K562 (cell line): Measurements from ENCODE around the gene FAM200A. TPM values are rescaled to one million over a fixed set of nuclear protein-coding genes. Genes with fewer than 3 reads are reported as not detected.

ENCODE experiments used
- ARID2 ChIP-seq: fragments of 450-650 bp; IDR thresholded peaks from 2 replicates; pipeline ENCODE4 v1.6.1; 2017; ENCODE audit warnings: antibody characterized with exemption, mild to moderate bottlenecking
- BHLHE40 ChIP-seq: IDR thresholded peaks from 2 replicates; pipeline ENCODE4 v1.6.1; 2011; ENCODE audit warnings: low read length, improper control_type of control experiment
- C11orf30 ChIP-seq: fragments of 450-650 bp; IDR thresholded peaks from 2 replicates; pipeline ENCODE4 v1.6.1; 2016; ENCODE audit warnings: low read depth, mild to moderate bottlenecking
- CBFA2T2 ChIP-seq: fragments of 450-650 bp; conservative IDR thresholded peaks from 2 replicates; pipeline ENCODE4 v1.6.1; 2017; ENCODE audit warnings: mild to moderate bottlenecking
- DNMT1 ChIP-seq: fragments of 450-650 bp; IDR thresholded peaks from 2 replicates; pipeline ENCODE4 v1.6.1; 2016; ENCODE audit warnings: antibody characterized with exemption, mild to moderate bottlenecking
- ERF ChIP-seq: fragments of 450-650 bp; formaldehyde crosslinking; IDR thresholded peaks from 2 replicates; pipeline ENCODE4 v1.4.0; 2020; ENCODE audit warnings: mild to moderate bottlenecking, mixed read lengths
- ETV1 ChIP-seq: fragments of 450-650 bp; conservative IDR thresholded peaks from 2 replicates; pipeline ENCODE4 v1.6.1; 2016; ENCODE audit warnings: missing genetic modification characterization, control low read depth, low read depth, missing compliant biosample characterization
- HDAC1 ChIP-seq, 2 experiments: fragments of 450-650 bp; IDR thresholded peaks; 2 replicates each; pipeline ENCODE4 v1.6.1; 2016 to 2017; ENCODE audit warnings: inconsistent platforms in 1 of 2, mild to moderate bottlenecking in 1 of 2, moderate library complexity in 1 of 2
- HOMEZ ChIP-seq: fragments of 250-450 bp; sonication (Bioruptor Pico); IDR thresholded peaks from 2 replicates; pipeline ENCODE4 v1.4.0; 2020; ENCODE audit warnings: mild to moderate bottlenecking, moderate library complexity
- KLF13 ChIP-seq: fragments of 450-650 bp; IDR thresholded peaks from 2 replicates; pipeline ENCODE4 v1.6.1; 2016; ENCODE audit warnings: missing genetic modification characterization, low read depth, mild to moderate bottlenecking, missing compliant biosample characterization, moderate library complexity, borderline replicate concordance
- LCOR ChIP-seq: sonication (generic); formaldehyde crosslinking; IDR thresholded peaks from 2 replicates; pipeline ENCODE4 v1.8.0; 2022; ENCODE audit warnings: mild to moderate bottlenecking, missing genetic modification reagents
- MTF1 ChIP-seq: fragments of 250-450 bp; sonication (Bioruptor Pico); IDR thresholded peaks from 2 replicates; pipeline ENCODE4 v1.9.0; 2021; ENCODE audit warnings: moderate library complexity, mild to moderate bottlenecking, inconsistent platforms, borderline replicate concordance
- SIRT6 ChIP-seq: IDR thresholded peaks from one replicate; pipeline ENCODE4 v1.6.1; 2012; ENCODE audit warnings: low read depth, mild to moderate bottlenecking, control low read depth, inconsistent platforms, low read length, moderate library complexity
- TAF1 ChIP-seq: IDR thresholded peaks from 2 replicates; pipeline ENCODE4 v1.6.1; 2011; ENCODE audit warnings: mild to moderate bottlenecking, low read length, moderate library complexity; ENCODE audit not compliant: insufficient read depth, control insufficient read depth, severe bottlenecking; ENCODE audit errors: extremely low read depth
- TAF15 ChIP-seq: fragments of 200-400 bp; formaldehyde crosslinking; IDR thresholded peaks from 2 replicates; pipeline ENCODE4 v1.6.1; 2017; ENCODE audit warnings: mild to moderate bottlenecking, low read depth, low read length, moderate library complexity
- TEAD4 ChIP-seq, 2 experiments: sonication (generic) in 1 of 2; formaldehyde crosslinking in 1 of 2; IDR thresholded peaks; 2 replicates each; pipeline versions ENCODE4 v1.6.1 to v1.8.0; 2012 to 2022; ENCODE audit warnings: borderline replicate concordance in 1 of 2, inconsistent platforms in 1 of 2, low read length in 1 of 2, mild to moderate bottlenecking in 1 of 2, missing genetic modification reagents in 1 of 2
- TGIF2 ChIP-seq: sonication (generic); formaldehyde crosslinking; IDR thresholded peaks from 2 replicates; pipeline ENCODE4 v1.8.1; 2022; ENCODE audit warnings: mild to moderate bottlenecking, missing genetic modification reagents, moderate library complexity
- TRIM24 ChIP-seq, 2 experiments: fragments of 450-650 bp; IDR thresholded peaks; 2 replicates each; pipeline ENCODE4 v1.6.1; 2016
- ZNF175 ChIP-seq: fragments of 200-800 bp; sonication (Bioruptor generic); IDR thresholded peaks from 2 replicates; pipeline ENCODE4 v1.6.1; 2016; ENCODE audit warnings: low read depth, mild to moderate bottlenecking, missing genetic modification characterization, missing compliant biosample characterization
- ZNF324 ChIP-seq: fragments of 250-450 bp; sonication (Bioruptor Pico); IDR thresholded peaks from 2 replicates; pipeline ENCODE4 v1.4.0; 2020; ENCODE audit warnings: mild to moderate bottlenecking
- ZNF764 ChIP-seq: fragments of 250-450 bp; sonication (Bioruptor Pico); IDR thresholded peaks from 2 replicates; pipeline ENCODE4 v1.4.0; 2020; ENCODE audit warnings: low read depth, mild to moderate bottlenecking, moderate library complexity
- polyA plus RNA-seq, 8 experiments: library from polyadenylated mRNA; depleted of rRNA in 4 of 8; stranded (reverse) in 5 of 8; unstranded in 3 of 8; fragments of >200 nt; fragmentation: Nextera tagmentation in 2 of 8; fragmentation: Illumina TruSeq in 1 of 8; extraction: Ambion mirVana in 2 of 8; extraction: Trizol in 1 of 8; gene quantifications; 2 replicates each; pipeline versions ENCODE4 v1.2.1 to v1.2.3, GENCODE V29; 2011 to 2014; ENCODE audit warnings: inconsistent platforms in 1 of 8, missing spikeins in 1 of 8
- total RNA-seq, 7 experiments: library from RNA; depleted of rRNA in 6 of 7; stranded (reverse); fragments of >200 nt in 6 of 7; fragmentation: Illumina TruSeq in 2 of 7; extraction: Trizol in 2 of 7; gene quantifications; 2 replicates each; pipeline versions ENCODE4 v1.2.1 to v1.2.3, GENCODE V29; 2011 to 2021; ENCODE audit warnings: low replicate concordance in 1 of 7
- TF ChIP-seq, protein P1 (sequence below): sonication (generic); formaldehyde crosslinking; IDR thresholded peaks from 2 replicates; pipeline ENCODE4 v1.4.0; 2020; ENCODE audit warnings: mild to moderate bottlenecking, missing genetic modification reagents
- TF ChIP-seq, protein P2 (sequence below): fragments of 450-650 bp; IDR thresholded peaks from 2 replicates; pipeline ENCODE4 v1.6.1; 2016; ENCODE audit warnings: mild to moderate bottlenecking

The FAM200A gene
- total and polyA plus RNA-seq, 9 of the 15 experiments (the other 6 are each of a cell fraction or from before 2014, with no cell fraction given), result 3.3 to 11.2 (median 8.3) TPM

DNA sequence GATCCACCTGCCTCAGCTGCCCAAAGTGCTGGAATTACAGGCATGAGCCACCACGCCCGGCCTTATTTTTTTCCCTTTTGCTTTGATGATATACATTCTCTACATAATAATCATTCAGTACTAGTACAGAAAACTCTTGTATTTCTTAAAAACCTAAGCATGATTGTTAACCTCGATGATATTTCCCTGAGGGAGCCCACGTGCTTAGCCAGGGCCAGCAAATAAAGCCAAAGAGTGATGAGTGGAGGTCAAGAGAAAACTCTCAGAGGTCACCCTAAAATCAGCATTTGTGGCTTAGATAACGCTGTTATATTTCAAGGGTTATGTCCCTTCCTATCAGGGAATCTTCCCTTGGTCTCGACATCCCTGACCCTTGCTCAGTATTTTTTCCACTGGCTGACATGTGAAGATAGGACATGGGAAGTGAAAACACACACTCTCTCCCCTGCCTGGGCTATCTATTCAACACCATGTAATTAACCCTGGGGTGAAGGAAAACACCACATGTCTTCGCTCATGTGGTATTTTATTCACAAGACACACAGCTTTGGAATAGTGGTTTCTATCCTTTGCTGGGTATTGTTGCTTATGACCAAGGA, 12.6 kb downstream of the FAM200A start (continued):
- TF ChIP-seq SIRT6 (no peak), MTF1 (no peak), ZNF175 (no peak), ZNF324 (CRISPR knock-in tag) (no peak), CBFA2T2 (peak; percentile 57), LCOR (CRISPR knock-in tag) (0 out of 2 replicates have a peak, but pooled peaks have one; percentile 44), ETV1 (tag) (no peak), TGIF2 (CRISPR knock-in tag) (no peak), TAF15 (no peak), DNMT1 (no peak), KLF13 (tag) (no peak), BHLHE40 (0 out of 2 replicates have a peak, but pooled peaks have one; percentile 33), ARID2 (no peak), TRIM24 (IDR thresholded peaks at IDR 0.05) (peak in 1 of 2 experiments; percentile 22; a peak in 1 of 4 replicates), C11orf30 (no peak), TEAD4 (IDR thresholded peaks at IDR 0.05; ENCODE audit: low read length) (peak; percentile 74), TEAD4 (CRISPR knock-in tag; IDR thresholded peaks at IDR 0.05; ENCODE audit: borderline replicate concordance) (no peak), TAF1 (no peak), HDAC1 (IDR thresholded peaks at IDR 0.05) (0 out of 4 replicates have a peak, but pooled peaks of 1 of the 2 experiments have one; percentile 21), ZNF764 (CRISPR knock-in tag) (no peak), HOMEZ (no peak), ERF (CRISPR knock-in tag) (no peak)
- TF ChIP-seq, protein P1, sequence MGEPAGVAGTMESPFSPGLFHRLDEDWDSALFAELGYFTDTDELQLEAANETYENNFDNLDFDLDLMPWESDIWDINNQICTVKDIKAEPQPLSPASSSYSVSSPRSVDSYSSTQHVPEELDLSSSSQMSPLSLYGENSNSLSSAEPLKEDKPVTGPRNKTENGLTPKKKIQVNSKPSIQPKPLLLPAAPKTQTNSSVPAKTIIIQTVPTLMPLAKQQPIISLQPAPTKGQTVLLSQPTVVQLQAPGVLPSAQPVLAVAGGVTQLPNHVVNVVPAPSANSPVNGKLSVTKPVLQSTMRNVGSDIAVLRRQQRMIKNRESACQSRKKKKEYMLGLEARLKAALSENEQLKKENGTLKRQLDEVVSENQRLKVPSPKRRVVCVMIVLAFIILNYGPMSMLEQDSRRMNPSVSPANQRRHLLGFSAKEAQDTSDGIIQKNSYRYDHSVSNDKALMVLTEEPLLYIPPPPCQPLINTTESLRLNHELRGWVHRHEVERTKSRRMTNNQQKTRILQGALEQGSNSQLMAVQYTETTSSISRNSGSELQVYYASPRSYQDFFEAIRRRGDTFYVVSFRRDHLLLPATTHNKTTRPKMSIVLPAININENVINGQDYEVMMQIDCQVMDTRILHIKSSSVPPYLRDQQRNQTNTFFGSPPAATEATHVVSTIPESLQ (CRISPR knock-in tag), result no peak
- TF ChIP-seq, protein P2, sequence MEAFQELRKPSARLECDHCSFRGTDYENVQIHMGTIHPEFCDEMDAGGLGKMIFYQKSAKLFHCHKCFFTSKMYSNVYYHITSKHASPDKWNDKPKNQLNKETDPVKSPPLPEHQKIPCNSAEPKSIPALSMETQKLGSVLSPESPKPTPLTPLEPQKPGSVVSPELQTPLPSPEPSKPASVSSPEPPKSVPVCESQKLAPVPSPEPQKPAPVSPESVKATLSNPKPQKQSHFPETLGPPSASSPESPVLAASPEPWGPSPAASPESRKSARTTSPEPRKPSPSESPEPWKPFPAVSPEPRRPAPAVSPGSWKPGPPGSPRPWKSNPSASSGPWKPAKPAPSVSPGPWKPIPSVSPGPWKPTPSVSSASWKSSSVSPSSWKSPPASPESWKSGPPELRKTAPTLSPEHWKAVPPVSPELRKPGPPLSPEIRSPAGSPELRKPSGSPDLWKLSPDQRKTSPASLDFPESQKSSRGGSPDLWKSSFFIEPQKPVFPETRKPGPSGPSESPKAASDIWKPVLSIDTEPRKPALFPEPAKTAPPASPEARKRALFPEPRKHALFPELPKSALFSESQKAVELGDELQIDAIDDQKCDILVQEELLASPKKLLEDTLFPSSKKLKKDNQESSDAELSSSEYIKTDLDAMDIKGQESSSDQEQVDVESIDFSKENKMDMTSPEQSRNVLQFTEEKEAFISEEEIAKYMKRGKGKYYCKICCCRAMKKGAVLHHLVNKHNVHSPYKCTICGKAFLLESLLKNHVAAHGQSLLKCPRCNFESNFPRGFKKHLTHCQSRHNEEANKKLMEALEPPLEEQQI, result no peak
